ENCODE measurements around the gene CRAT.

GRCh38 chr9:129069862-129070641, 40.5 kb downstream of the CRAT start:
- TF ChIP-seq POLR2A (IDR thresholded peaks at IDR 0.05; ENCODE audit: low read depth) (no peak), POLR2AphosphoS5 (IDR thresholded peaks at IDR 0.05) (no peak)

All from esophagus muscularis mucosa (tissue), 2 donors.